NCI-H1694 treated with DMSO at 0.1 percent for 48 hours (cell line): ENCODE measurements around the gene TNXB.
"Not testable (repeated sequence)": the region's sequence is repeated elsewhere in the genome, so short reads cannot be mapped to it uniquely, and the experiment has no call there.

Source experiments
- DNase-seq: peaks from one replicate; lab custom pipeline; 2025; lab: John Stamatoyannopoulos, UW

TNXB gene

GRCh38 chr6:32004393-32004792 is 104.7 kb downstream of the TNXB start:
- not testable (repeated sequence) for DNase-seq

GRCh38 chr6:32003301-32003700 is 105.8 kb downstream of the TNXB start:
- not testable (repeated sequence) for DNase-seq

GRCh38 chr6:32002546-32003268 is 106.4 kb downstream of the TNXB start:
- not testable (repeated sequence) for DNase-seq

- DNase-seq = not testable (repeated sequence)
These were observed 112.8 kb downstream of the TNXB start for GRCh38 chr6:31996385-31996784.

GRCh38 chr6:31994421-31994820 is 114.7 kb downstream of the TNXB start:
- not testable (repeated sequence) for DNase-seq
